ENCODE data around the gene COL23A1. TPM values are rescaled to one million over a fixed set of nuclear protein-coding genes. Genes with fewer than 3 reads are reported as not detected.
A peak's percentile ranks its signal among the peaks of the same experiment; 100 is the strongest.

COL23A1 gene
- total and polyA plus RNA-seq, 2 of the 8 experiments (the other 6 are each of a cell fraction or from before 2014, with no cell fraction given) = 3.1 to 4.7 TPM

GRCh38 chr5:178357678-178358077 lies 232.5 kb downstream of the COL23A1 start:
- FAIRE-seq = no peak
- peak overlapping the region; percentile 56 to 66 for H3K4me2 ChIP-seq (ENCODE audit: insufficient read depth in 1 of 2, low read depth in 2 of 2, low read length in 2 of 2)
- no peak for TF ChIP-seq JUN (IDR thresholded peaks at IDR 0.05; ENCODE audit: low read depth, low read length)
- no peak for TF ChIP-seq SAP30 (IDR thresholded peaks at IDR 0.05; ENCODE audit: insufficient read depth, insufficient replicate concordance, low read length)
- no peak for TF ChIP-seq MAFK (IDR thresholded peaks at IDR 0.05; ENCODE audit: low read depth, low read length)
- TF ChIP-seq CTCF (IDR thresholded peaks at IDR 0.05; ENCODE audit: control extremely low read depth in 1 of 3, insufficient read depth in 1 of 3, low read depth in 1 of 3, low read length in 3 of 3) = no peak
- TF ChIP-seq ASH2L (IDR thresholded peaks at IDR 0.05; ENCODE audit: low read length) = no peak
- TF ChIP-seq SUZ12 (IDR thresholded peaks at IDR 0.05; ENCODE audit: low read length) = no peak
- no peak for TF ChIP-seq EP300 (IDR thresholded peaks at IDR 0.05; ENCODE audit: borderline replicate concordance in 1 of 2, low read depth in 2 of 2, low read length in 2 of 2)
- TF ChIP-seq POLR2AphosphoS5 (IDR thresholded peaks at IDR 0.05; ENCODE audit: low read depth, low read length) = no peak
- no peak for TF ChIP-seq RBBP5 (IDR thresholded peaks at IDR 0.05; ENCODE audit: borderline replicate concordance, low read depth, low read length)
- TF ChIP-seq NRF1 (IDR thresholded peaks at IDR 0.05; ENCODE audit: low read depth, low read length) = no peak
- no peak for TF ChIP-seq RXRA (IDR thresholded peaks at IDR 0.05; ENCODE audit: insufficient read depth, low read depth, low read length)

More at GRCh38 chr5:178357678-178358077, 232.5 kb downstream of the COL23A1 start:
- Histone ChIP-seq H4K5ac (ENCODE audit: insufficient read length, low read depth, low read length) (no peak overlapping the region), H3K27ac (ENCODE audit: low read depth, low read length) (no peak overlapping the region), H2BK15ac (ENCODE audit: low read length) (no peak overlapping the region), H3K79me2 (ENCODE audit: control insufficient read depth in 1 of 2, insufficient read depth in 2 of 2, low read length in 2 of 2) (no peaks in the 10 kb centered on the region; a peak in 1 of 4 replicates), H4K20me1 (replicated peaks in 1 of 2; ENCODE audit: control insufficient read depth in 1 of 2, insufficient read depth in 2 of 2, low read length in 2 of 2) (peaks cover 0 to 9% of the 10 kb centered on the region in 2 experiments), H3K56ac (replicated peaks; ENCODE audit: insufficient read length, low read depth, low read length) (peak overlapping the region; percentile 95), H2BK12ac (ENCODE audit: low read depth, low read length) (no peak overlapping the region), H2BK20ac (ENCODE audit: low read length) (no peak overlapping the region), H3K4ac (replicated peaks; ENCODE audit: insufficient read length, low read depth, low read length) (no peak overlapping the region), H2AFZ (ENCODE audit: low read length) (no peak overlapping the region), H3K36me3 (ENCODE audit: control insufficient read depth in 2 of 4, insufficient read depth in 4 of 4, low read length in 3 of 4) (no peaks in the 10 kb centered on the region), H2BK5ac (ENCODE audit: low read depth, low read length) (no peak overlapping the region), H3K4me3 (ENCODE audit: extremely low read depth in 1 of 4, insufficient read depth in 2 of 4, low read depth in 3 of 4, low read length in 4 of 4) (peak overlapping the region in 1 of 4 experiments; percentile 48; a peak in 1 of 8 replicates), H2AK5ac (ENCODE audit: low read depth, low read length) (peak overlapping the region; percentile 11; the same call in 1 of the 2 replicates), H2BK120ac (replicated peaks; ENCODE audit: low read depth, low read length) (no peak overlapping the region), H3K23ac (ENCODE audit: insufficient read length) (no peak overlapping the region), H3K23me2 (ENCODE audit: low read depth, low read length) (peaks cover 12% of the 10 kb centered on the region), H3K9ac (replicated peaks in 1 of 4; ENCODE audit: extremely low read depth in 1 of 4, low read depth in 3 of 4, low read length in 3 of 4) (no peak overlapping the region; a peak in 1 of 7 replicates), H3K14ac (ENCODE audit: insufficient read length) (peak overlapping the region; percentile 89), H4K8ac (ENCODE audit: extremely low read depth, insufficient read depth, low read length) (no peak overlapping the region), H3K4me1 (replicated peaks in 1 of 4; ENCODE audit: control insufficient read depth in 3 of 4, insufficient read depth in 4 of 4, low read length in 3 of 4) (peaks cover 7 to 29% (median 16%) of the 10 kb centered on the region in 4 experiments), H3K9me3 (ENCODE audit: insufficient read depth in 2 of 2, low read depth in 1 of 2, low read length in 1 of 2) (no peaks in the 10 kb centered on the region), H3K18ac (ENCODE audit: extremely low read depth, low read length) (no peak overlapping the region), H3K27me3 (replicated peaks in 1 of 4; ENCODE audit: control insufficient read depth in 3 of 4, extremely low read depth in 1 of 4, insufficient read depth in 3 of 4, low read length in 3 of 4) (no peaks in the 10 kb centered on the region), H3K79me1 (ENCODE audit: low read depth, low read length) (no peaks in the 10 kb centered on the region), H4K91ac (replicated peaks; ENCODE audit: insufficient read length, low read length) (peak overlapping the region; percentile 69)
- CTCF ChIA-PET (ENCODE audit: partially characterized antibody) = interaction anchor here (1.1 to 1.5 kb wide), 3 partner anchors 18 to 103 kb away, joined by 3 to 4 read pairs (median 3); no protein-coding TSS in a partner anchor
- DNase-seq (ENCODE audit: low read depth in 1 of 2, low spot score in 2 of 2) = no peak
- POLR2A ChIA-PET (ENCODE audit: partially characterized antibody) = no interaction called here
- 52% methylated on average over 5 of the region's 5 CpGs; no CpG with 5 or more reads in 1 of the 2 experiments for WGBS, 2 experiments (ENCODE audit: extremely low coverage in 1 of 2, insufficient coverage in 1 of 2, insufficient read length in 1 of 2, insufficient replicate concordance in 2 of 2, low coverage in 1 of 2, low lambda C conversion rate in 2 of 2, missing lambda C conversion rate in 1 of 2)

All from H1 (cell line).